ENCODE measurements around the gene POLK.
A peak's percentile ranks its signal among the peaks of the same experiment; 100 is the strongest.
"Not testable (repeated sequence)": the region's sequence is repeated elsewhere in the genome, so short reads cannot be mapped to it uniquely, and the experiment has no call there.

POLK gene

GRCh38 chr5:75607341-75607740 lies 95.7 kb downstream of the POLK start:
- not testable (repeated sequence) for H3K36me3 ChIP-seq (ENCODE audit: control insufficient read depth, insufficient read depth, low read length); H3K9me3 ChIP-seq (ENCODE audit: control insufficient read depth, insufficient read depth, low read length); H3K9ac ChIP-seq (ENCODE audit: low read depth, low read length); H3K27ac ChIP-seq (ENCODE audit: low read depth, low read length); H3K27me3 ChIP-seq (ENCODE audit: control insufficient read depth, insufficient read depth, low read length); H3K4me3 ChIP-seq (ENCODE audit: low read depth, low read length)
- H3K4me1 ChIP-seq (ENCODE audit: control insufficient read depth, insufficient read depth, low read length): peaks cover 29% of the 10 kb centered on the region

GRCh38 chr5:75608870-75609269 lies 97.2 kb downstream of the POLK start:
- no peaks in the 10 kb centered on the region; the same call in 1 of the 2 replicates for H3K27me3 ChIP-seq (ENCODE audit: control insufficient read depth, insufficient read depth, low read length)
- no peaks in the 10 kb centered on the region for H3K36me3 ChIP-seq (ENCODE audit: control insufficient read depth, insufficient read depth, low read length)

GRCh38 chr5:75610201-75610600 lies 98.5 kb downstream of the POLK start:
- H3K27ac ChIP-seq (ENCODE audit: low read depth, low read length): peak overlapping the region; percentile 60
- H3K4me1 ChIP-seq (ENCODE audit: control insufficient read depth, insufficient read depth, low read length): peaks cover 27% of the 10 kb centered on the region
- no peak overlapping the region for H3K9ac ChIP-seq (ENCODE audit: low read depth, low read length)
- H3K9me3 ChIP-seq (ENCODE audit: control insufficient read depth, insufficient read depth, low read length): no peaks in the 10 kb centered on the region
- H3K4me3 ChIP-seq (ENCODE audit: low read depth, low read length): peak overlapping the region; percentile 37; the same call in 1 of the 2 replicates
- H3K27me3 ChIP-seq (ENCODE audit: control insufficient read depth, insufficient read depth, low read length): no peaks in the 10 kb centered on the region; the same call in 1 of the 2 replicates
- H3K36me3 ChIP-seq (ENCODE audit: control insufficient read depth, insufficient read depth, low read length): no peaks in the 10 kb centered on the region

More at GRCh38 chr5:75608870-75609269, 97.2 kb downstream of the POLK start:
- H3K27ac ChIP-seq (ENCODE audit: low read depth, low read length): no peak overlapping the region
- H3K4me1 ChIP-seq (ENCODE audit: control insufficient read depth, insufficient read depth, low read length): peaks cover 29% of the 10 kb centered on the region
- H3K4me3 ChIP-seq (ENCODE audit: low read depth, low read length): no peak overlapping the region
- no peak overlapping the region for H3K9ac ChIP-seq (ENCODE audit: low read depth, low read length)
- no peaks in the 10 kb centered on the region for H3K9me3 ChIP-seq (ENCODE audit: control insufficient read depth, insufficient read depth, low read length)

GRCh38 chr5:75610859-75611310 lies 99.2 kb downstream of the POLK start:
- H3K9me3 ChIP-seq (ENCODE audit: control insufficient read depth, insufficient read depth, low read length); H3K36me3 ChIP-seq (ENCODE audit: control insufficient read depth, insufficient read depth, low read length); H3K27me3 ChIP-seq (ENCODE audit: control insufficient read depth, insufficient read depth, low read length): not testable (repeated sequence)
- H3K27ac ChIP-seq (ENCODE audit: low read depth, low read length): peak overlapping the region; percentile 73
- H3K4me3 ChIP-seq (ENCODE audit: low read depth, low read length): peak overlapping the region; percentile 69
- H3K9ac ChIP-seq (ENCODE audit: low read depth, low read length): peak overlapping the region; percentile 72
- peaks cover 21% of the 10 kb centered on the region for H3K4me1 ChIP-seq (ENCODE audit: control insufficient read depth, insufficient read depth, low read length)

GRCh38 chr5:75611311-75612225 lies 99.9 kb downstream of the POLK start, which contains the start of gene ANKDD1B:
Gene ANKDD1B (plus strand): TSS chr5:75611453. CDS start chr5:75611635, 182 bp downstream.
- H3K9ac ChIP-seq (ENCODE audit: low read depth, low read length): peak within 1 kb of the TSS; percentile 72
- no peaks in the 10 kb centered on the region for H3K9me3 ChIP-seq (ENCODE audit: control insufficient read depth, insufficient read depth, low read length)
- peaks cover 28% of the 10 kb centered on the region for H3K4me1 ChIP-seq (ENCODE audit: control insufficient read depth, insufficient read depth, low read length)
- H3K27me3 ChIP-seq (ENCODE audit: control insufficient read depth, insufficient read depth, low read length): no peaks in the 10 kb centered on the region; the same call in 1 of the 2 replicates
- H3K4me3 ChIP-seq (ENCODE audit: low read depth, low read length): peak within 1 kb of the TSS; percentile 69
- H3K36me3 ChIP-seq (ENCODE audit: control insufficient read depth, insufficient read depth, low read length): no peaks in the 10 kb centered on the region
- peak within 1 kb of the TSS; percentile 73 for H3K27ac ChIP-seq (ENCODE audit: low read depth, low read length)

GRCh38 chr5:75612226-75612569 lies 100.5 kb downstream of the POLK start:
- Histone ChIP-seq H3K4me1 (ENCODE audit: control insufficient read depth, insufficient read depth, low read length) (peaks cover 29% of the 10 kb centered on the region), H3K27ac (ENCODE audit: low read depth, low read length) (no peak overlapping the region), H3K9ac (ENCODE audit: low read depth, low read length) (no peak overlapping the region), H3K9me3 (ENCODE audit: control insufficient read depth, insufficient read depth, low read length) (no peaks in the 10 kb centered on the region), H3K4me3 (ENCODE audit: low read depth, low read length) (peak overlapping the region; percentile 69), H3K36me3 (ENCODE audit: control insufficient read depth, insufficient read depth, low read length) (no peaks in the 10 kb centered on the region), H3K27me3 (ENCODE audit: control insufficient read depth, insufficient read depth, low read length) (no peaks in the 10 kb centered on the region; the same call in 1 of the 2 replicates)

- Histone ChIP-seq H3K4me1 (ENCODE audit: control insufficient read depth, insufficient read depth, low read length) (peaks cover 31% of the 10 kb centered on the region), H3K9ac (ENCODE audit: low read depth, low read length) (no peak overlapping the region), H3K36me3 (ENCODE audit: control insufficient read depth, insufficient read depth, low read length) (no peaks in the 10 kb centered on the region), H3K9me3 (ENCODE audit: control insufficient read depth, insufficient read depth, low read length) (no peaks in the 10 kb centered on the region), H3K27ac (ENCODE audit: low read depth, low read length) (no peak overlapping the region), H3K4me3 (ENCODE audit: low read depth, low read length) (no peak overlapping the region), H3K27me3 (ENCODE audit: control insufficient read depth, insufficient read depth, low read length) (no peaks in the 10 kb centered on the region; the same call in 1 of the 2 replicates)
These were observed 101.2 kb downstream of the POLK start for GRCh38 chr5:75612901-75613300.

GRCh38 chr5:75614176-75614575 lies 102.5 kb downstream of the POLK start:
- Histone ChIP-seq H3K36me3 (ENCODE audit: control insufficient read depth, insufficient read depth, low read length) (no peaks in the 10 kb centered on the region), H3K9me3 (ENCODE audit: control insufficient read depth, insufficient read depth, low read length) (no peaks in the 10 kb centered on the region), H3K4me1 (ENCODE audit: control insufficient read depth, insufficient read depth, low read length) (peaks cover 31% of the 10 kb centered on the region), H3K9ac (ENCODE audit: low read depth, low read length) (no peak overlapping the region), H3K27me3 (ENCODE audit: control insufficient read depth, insufficient read depth, low read length) (no peaks in the 10 kb centered on the region; the same call in 1 of the 2 replicates), H3K4me3 (ENCODE audit: low read depth, low read length) (no peak overlapping the region), H3K27ac (ENCODE audit: low read depth, low read length) (no peak overlapping the region)

GRCh38 chr5:75616371-75616881 lies 104.7 kb downstream of the POLK start:
- peaks cover 14% of the 10 kb centered on the region for H3K4me1 ChIP-seq (ENCODE audit: control insufficient read depth, insufficient read depth, low read length)
- H3K27ac ChIP-seq (ENCODE audit: low read depth, low read length): peak overlapping the region; percentile 72
- no peaks in the 10 kb centered on the region for H3K9me3 ChIP-seq (ENCODE audit: control insufficient read depth, insufficient read depth, low read length)
- H3K36me3 ChIP-seq (ENCODE audit: control insufficient read depth, insufficient read depth, low read length): no peaks in the 10 kb centered on the region
- no peak overlapping the region for H3K9ac ChIP-seq (ENCODE audit: low read depth, low read length)
- H3K27me3 ChIP-seq (ENCODE audit: control insufficient read depth, insufficient read depth, low read length): no peaks in the 10 kb centered on the region
- no peak overlapping the region for H3K4me3 ChIP-seq (ENCODE audit: low read depth, low read length)

- Histone ChIP-seq H3K27me3 (ENCODE audit: control insufficient read depth, insufficient read depth, low read length) (no peaks in the 10 kb centered on the region), H3K27ac (ENCODE audit: low read depth, low read length) (no peak overlapping the region), H3K4me1 (ENCODE audit: control insufficient read depth, insufficient read depth, low read length) (peaks cover 14% of the 10 kb centered on the region), H3K9ac (ENCODE audit: low read depth, low read length) (no peak overlapping the region), H3K4me3 (ENCODE audit: low read depth, low read length) (no peak overlapping the region), H3K9me3 (ENCODE audit: control insufficient read depth, insufficient read depth, low read length) (no peaks in the 10 kb centered on the region), H3K36me3 (ENCODE audit: control insufficient read depth, insufficient read depth, low read length) (no peaks in the 10 kb centered on the region)
These were observed 105.4 kb downstream of the POLK start for GRCh38 chr5:75616971-75617621.
